CD4-positive, alpha-beta memory T cell (primary cell): ENCODE measurements around the gene GAGE12G. TPM values are rescaled to one million over a fixed set of nuclear protein-coding genes. Genes with fewer than 3 reads are reported as not detected.

Source experiments
- polyA plus RNA-seq, 2 donors: library from polyadenylated mRNA; unstranded; fragments of 300-500 nt; fragmentation: Illumina TruSeq; gene quantifications; one replicate each; pipeline ENCODE4 v1.2.3, GENCODE V29; 2021
- total RNA-seq, 2 experiments: library from RNA; stranded (reverse); gene quantifications; one replicate each; pipeline ENCODE4 v1.2.3, GENCODE V29; 2021

The GAGE12G gene
- total and polyA plus RNA-seq, 4 experiments from 2014 or later, result not detected

Other genes with a start within 250 kb of the GAGE12G start
- not detected for gene GAGE12J, start 248.4 kb upstream of the GAGE12G start, total RNA-seq
- gene GAGE12J, start 248.4 kb upstream of the GAGE12G start, polyA plus RNA-seq, result not detected
- gene GAGE13, start 238.8 kb upstream of the GAGE12G start, total RNA-seq, result not detected
- not detected for gene GAGE13, start 238.8 kb upstream of the GAGE12G start, polyA plus RNA-seq
- not detected for gene GAGE12C, start 38.2 kb upstream of the GAGE12G start, total RNA-seq
- gene GAGE12C, start 38.2 kb upstream of the GAGE12G start, polyA plus RNA-seq, result not detected
- not detected for gene GAGE12D, start 28.7 kb upstream of the GAGE12G start, total RNA-seq
- gene GAGE12D, start 28.7 kb upstream of the GAGE12G start, polyA plus RNA-seq, result not detected
- gene GAGE12E, start 19.1 kb upstream of the GAGE12G start, total RNA-seq, result not detected
- not detected for gene GAGE12E, start 19.1 kb upstream of the GAGE12G start, polyA plus RNA-seq
- not detected for gene GAGE12F, start 9.6 kb upstream of the GAGE12G start, total RNA-seq
- not detected for gene GAGE12F, start 9.6 kb upstream of the GAGE12G start, polyA plus RNA-seq
- gene GAGE12H, start 9.5 kb downstream of the GAGE12G start, total RNA-seq, result not detected
- not detected for gene GAGE12H, start 9.5 kb downstream of the GAGE12G start, polyA plus RNA-seq
- gene GAGE2A, start 19.1 kb downstream of the GAGE12G start, total RNA-seq, result not detected
- gene GAGE2A, start 19.1 kb downstream of the GAGE12G start, polyA plus RNA-seq, result not detected
- gene GAGE1, start 28.6 kb downstream of the GAGE12G start, total RNA-seq, result not detected
- gene GAGE1, start 28.6 kb downstream of the GAGE12G start, polyA plus RNA-seq, result not detected
- not detected for gene PAGE1, start 125.6 kb downstream of the GAGE12G start, total RNA-seq
- not detected for gene PAGE1, start 125.6 kb downstream of the GAGE12G start, polyA plus RNA-seq